HG03045 (cell line): ENCODE results near the gene CHTOP.

Experiments used
- ATAC-seq: cut with Tn5 transposase; IDR thresholded peaks from one replicate; pipeline ENCODE4 v1.9.1; 2021; ENCODE audit warnings: mild to moderate bottlenecking, moderate library complexity; ENCODE audit not compliant: unreplicated experiment

The CHTOP gene

GRCh38 chr1:153612111-153612754 lies 21.6 kb upstream of the CHTOP start:
- no peak for ATAC-seq

- no peak for ATAC-seq
Measured at GRCh38 chr1:153612755-153613331, 21.0 kb upstream of the CHTOP start, which contains the start of gene S100A16. TSS of gene S100A16 (minus strand) at chr1:153613137. CDS start at chr1:153608151, 4,986 bp downstream.

- no peak for ATAC-seq
Measured at GRCh38 chr1:153613406-153613805, 20.5 kb upstream of the CHTOP start.

- ATAC-seq: no peak
Measured at GRCh38 chr1:153614189-153614900, 19.5 kb upstream of the CHTOP start.

GRCh38 chr1:153614906-153615305 lies 19.0 kb upstream of the CHTOP start:
- ATAC-seq: no peak

GRCh38 chr1:153615406-153615805 lies 18.5 kb upstream of the CHTOP start:
- ATAC-seq: no peak

- ATAC-seq: no peak
Measured at GRCh38 chr1:153616144-153616916, 17.5 kb upstream of the CHTOP start, which contains the start of gene S100A14. TSS of gene S100A14 (minus strand) at chr1:153616325. CDS start at chr1:153615858, 467 bp downstream.

- no peak for ATAC-seq
Measured at GRCh38 chr1:153616917-153617311, 17.0 kb upstream of the CHTOP start.

- peak; percentile 70 for ATAC-seq
Measured at GRCh38 chr1:153617663-153618062, 16.2 kb upstream of the CHTOP start.

- no peak for ATAC-seq
Measured at GRCh38 chr1:153619171-153619570, 14.7 kb upstream of the CHTOP start.

- ATAC-seq: no peak
Measured at GRCh38 chr1:153623101-153623500, 10.8 kb upstream of the CHTOP start.

GRCh38 chr1:153624965-153625611 lies 8.8 kb upstream of the CHTOP start:
- no peak for ATAC-seq

- ATAC-seq: no peak
Measured at GRCh38 chr1:153626477-153626903, 7.4 kb upstream of the CHTOP start.

- ATAC-seq: no peak
Measured at GRCh38 chr1:153626904-153627714, 6.8 kb upstream of the CHTOP start, which contains the start of gene S100A13. TSS of gene S100A13 (minus strand) at chr1:153627505. CDS start at chr1:153626472, 1,033 bp downstream.

- ATAC-seq: no peak
Measured at GRCh38 chr1:153627715-153628626, 5.9 kb upstream of the CHTOP start, which contains the start of gene S100A1. TSS of gene S100A1 (plus strand) at chr1:153628434. CDS start at chr1:153630522, 2,088 bp downstream.

GRCh38 chr1:153628638-153629342 lies 5.1 kb upstream of the CHTOP start:
- no peak for ATAC-seq

GRCh38 chr1:153629343-153629665 lies 4.6 kb upstream of the CHTOP start:
- no peak for ATAC-seq

- ATAC-seq: no peak
Measured at GRCh38 chr1:153629971-153630370, 3.9 kb upstream of the CHTOP start.
